ENCODE measurements around the gene SMYD3. TPM values are rescaled to one million over a fixed set of nuclear protein-coding genes. Genes with fewer than 3 reads are reported as not detected.

Gene SMYD3
- total and polyA plus RNA-seq, 9 donors, result 8.0 to 13.9 (median 9.6) TPM

GRCh38 chr1:246193537-246193936 lies 313.5 kb downstream of the SMYD3 start:
- no peak overlapping the region for H3K4me3 ChIP-seq (ENCODE audit: low read length)
- H3K4me1 ChIP-seq (ENCODE audit: control insufficient read depth, insufficient read depth, low read length), result no peaks in the 10 kb centered on the region
- DNase-seq, result no peak
- H3K36me3 ChIP-seq (ENCODE audit: control insufficient read depth, insufficient read depth, low read length), result no peaks in the 10 kb centered on the region
- 89% methylated on average over 11 of the region's 12 CpGs for WGBS (ENCODE audit: insufficient coverage)
- H3K27me3 ChIP-seq (ENCODE audit: control insufficient read depth, insufficient read depth, low read length), result no peaks in the 10 kb centered on the region
- H3K27ac ChIP-seq (ENCODE audit: low read length), result no peak overlapping the region
- H3K9me3 ChIP-seq (replicated peaks; ENCODE audit: control insufficient read depth, low read depth, low read length), result no peaks in the 10 kb centered on the region

GRCh38 chr1:246189126-246189525 lies 318.0 kb downstream of the SMYD3 start:
- H3K27ac ChIP-seq (ENCODE audit: low read length), result no peak overlapping the region
- no peaks in the 10 kb centered on the region for H3K9me3 ChIP-seq (replicated peaks; ENCODE audit: control insufficient read depth, low read depth, low read length)
- no peaks in the 10 kb centered on the region for H3K27me3 ChIP-seq (ENCODE audit: control insufficient read depth, insufficient read depth, low read length)
- WGBS (ENCODE audit: insufficient coverage), result 100% methylated on average over 1 of the region's 3 CpGs
- DNase-seq, result no peak
- H3K4me1 ChIP-seq (ENCODE audit: control insufficient read depth, insufficient read depth, low read length), result no peaks in the 10 kb centered on the region
- no peaks in the 10 kb centered on the region for H3K36me3 ChIP-seq (ENCODE audit: control insufficient read depth, insufficient read depth, low read length)
- no peak overlapping the region for H3K4me3 ChIP-seq (ENCODE audit: low read length)

GRCh38 chr1:246187834-246188372 lies 319.2 kb downstream of the SMYD3 start:
- no peaks in the 10 kb centered on the region for H3K36me3 ChIP-seq (ENCODE audit: control insufficient read depth, insufficient read depth, low read length)
- no peaks in the 10 kb centered on the region for H3K4me1 ChIP-seq (ENCODE audit: control insufficient read depth, insufficient read depth, low read length)
- WGBS (ENCODE audit: insufficient coverage), result 80% methylated on average over 5 of the region's 10 CpGs
- H3K27me3 ChIP-seq (ENCODE audit: control insufficient read depth, insufficient read depth, low read length), result no peaks in the 10 kb centered on the region
- DNase-seq, result no peak
- H3K9me3 ChIP-seq (replicated peaks; ENCODE audit: control insufficient read depth, low read depth, low read length), result no peaks in the 10 kb centered on the region
- no peak overlapping the region for H3K27ac ChIP-seq (ENCODE audit: low read length)
- H3K4me3 ChIP-seq (ENCODE audit: low read length), result no peak overlapping the region

- H3K27ac ChIP-seq (ENCODE audit: low read length), result no peak overlapping the region
- WGBS (ENCODE audit: insufficient coverage), result no CpG with 5 or more reads among the region's 1 CpG
- no peak overlapping the region for H3K4me3 ChIP-seq (ENCODE audit: low read length)
- no peak for DNase-seq
- no peaks in the 10 kb centered on the region for H3K27me3 ChIP-seq (ENCODE audit: control insufficient read depth, insufficient read depth, low read length)
- H3K36me3 ChIP-seq (ENCODE audit: control insufficient read depth, insufficient read depth, low read length), result no peaks in the 10 kb centered on the region
- H3K9me3 ChIP-seq (replicated peaks; ENCODE audit: control insufficient read depth, low read depth, low read length), result no peaks in the 10 kb centered on the region
- H3K4me1 ChIP-seq (ENCODE audit: control insufficient read depth, insufficient read depth, low read length), result no peaks in the 10 kb centered on the region
These were observed 322.6 kb downstream of the SMYD3 start for GRCh38 chr1:246184503-246184902.

GRCh38 chr1:246182149-246182851 lies 324.8 kb downstream of the SMYD3 start:
- Histone ChIP-seq H3K27me3 (ENCODE audit: control insufficient read depth, insufficient read depth, low read length) (no peaks in the 10 kb centered on the region), H3K4me3 (ENCODE audit: low read length) (no peak overlapping the region), H3K4me1 (ENCODE audit: control insufficient read depth, insufficient read depth, low read length) (no peaks in the 10 kb centered on the region), H3K9me3 (replicated peaks; ENCODE audit: control insufficient read depth, low read depth, low read length) (no peaks in the 10 kb centered on the region), H3K27ac (ENCODE audit: low read length) (no peak overlapping the region), H3K36me3 (ENCODE audit: control insufficient read depth, insufficient read depth, low read length) (no peaks in the 10 kb centered on the region)
- DNase-seq, result no peak
- 69% methylated on average over 3 of the region's 3 CpGs for WGBS (ENCODE audit: insufficient coverage)

- DNase-seq, result peak; percentile 4
- Histone ChIP-seq H3K36me3 (ENCODE audit: control insufficient read depth, insufficient read depth, low read length) (no peaks in the 10 kb centered on the region), H3K4me1 (ENCODE audit: control insufficient read depth, insufficient read depth, low read length) (no peaks in the 10 kb centered on the region), H3K9me3 (replicated peaks; ENCODE audit: control insufficient read depth, low read depth, low read length) (no peaks in the 10 kb centered on the region), H3K4me3 (ENCODE audit: low read length) (no peak overlapping the region), H3K27me3 (ENCODE audit: control insufficient read depth, insufficient read depth, low read length) (no peaks in the 10 kb centered on the region), H3K27ac (ENCODE audit: low read length) (no peak overlapping the region)
These were observed 325.8 kb downstream of the SMYD3 start for GRCh38 chr1:246181241-246181640.

GRCh38 chr1:246179401-246179800 lies 327.7 kb downstream of the SMYD3 start:
- Histone ChIP-seq H3K27me3 (ENCODE audit: control insufficient read depth, insufficient read depth, low read length) (no peaks in the 10 kb centered on the region), H3K36me3 (ENCODE audit: control insufficient read depth, insufficient read depth, low read length) (no peaks in the 10 kb centered on the region), H3K9me3 (replicated peaks; ENCODE audit: control insufficient read depth, low read depth, low read length) (no peaks in the 10 kb centered on the region), H3K27ac (ENCODE audit: low read length) (no peak overlapping the region), H3K4me1 (ENCODE audit: control insufficient read depth, insufficient read depth, low read length) (no peaks in the 10 kb centered on the region), H3K4me3 (ENCODE audit: low read length) (no peak overlapping the region)
- no CpG with 5 or more reads among the region's 1 CpG for WGBS (ENCODE audit: insufficient coverage)
- DNase-seq, result peak; percentile 10

GRCh38 chr1:246178717-246179311 lies 328.3 kb downstream of the SMYD3 start:
- no peak for DNase-seq
- Histone ChIP-seq H3K36me3 (ENCODE audit: control insufficient read depth, insufficient read depth, low read length) (no peaks in the 10 kb centered on the region), H3K27ac (ENCODE audit: low read length) (no peak overlapping the region), H3K4me1 (ENCODE audit: control insufficient read depth, insufficient read depth, low read length) (no peaks in the 10 kb centered on the region), H3K4me3 (ENCODE audit: low read length) (no peak overlapping the region), H3K9me3 (replicated peaks; ENCODE audit: control insufficient read depth, low read depth, low read length) (no peaks in the 10 kb centered on the region), H3K27me3 (ENCODE audit: control insufficient read depth, insufficient read depth, low read length) (no peaks in the 10 kb centered on the region)
- WGBS (ENCODE audit: insufficient coverage), result no CpG with 5 or more reads among the region's 6 CpGs

GRCh38 chr1:246176126-246177024 lies 330.7 kb downstream of the SMYD3 start:
- no peak overlapping the region for H3K4me3 ChIP-seq (ENCODE audit: low read length)
- H3K27me3 ChIP-seq (ENCODE audit: control insufficient read depth, insufficient read depth, low read length), result no peaks in the 10 kb centered on the region
- no peaks in the 10 kb centered on the region for H3K9me3 ChIP-seq (replicated peaks; ENCODE audit: control insufficient read depth, low read depth, low read length)
- 98% methylated on average over 6 of the region's 11 CpGs for WGBS (ENCODE audit: insufficient coverage)
- H3K4me1 ChIP-seq (ENCODE audit: control insufficient read depth, insufficient read depth, low read length), result no peaks in the 10 kb centered on the region
- H3K36me3 ChIP-seq (ENCODE audit: control insufficient read depth, insufficient read depth, low read length), result no peaks in the 10 kb centered on the region
- no peak for DNase-seq
- no peak overlapping the region for H3K27ac ChIP-seq (ENCODE audit: low read length)
